ENCODE data around the gene RASGRF2. TPM values are rescaled to one million over a fixed set of nuclear protein-coding genes. Genes with fewer than 3 reads are reported as not detected.

The RASGRF2 gene
- total RNA-seq, 4 donors from 2014 or later: 3.8 to 9.1 (median 5.3) TPM

- no peaks in the 10 kb centered on the region for H3K27me3 ChIP-seq
- H3K36me3 ChIP-seq: no peaks in the 10 kb centered on the region
- H3K27ac ChIP-seq: no peak overlapping the region
- TF ChIP-seq EP300 (IDR thresholded peaks at IDR 0.05) (no peak), POLR2AphosphoS5 (IDR thresholded peaks at IDR 0.05) (no peak), POLR2A (IDR thresholded peaks at IDR 0.05) (no peak), CTCF (IDR thresholded peaks at IDR 0.05) (no peak)
- no peaks in the 10 kb centered on the region for H3K4me1 ChIP-seq
- H3K9me3 ChIP-seq: no peaks in the 10 kb centered on the region
- no peak overlapping the region for H3K4me3 ChIP-seq
- ATAC-seq: no peak
- WGBS, 2 donors (ENCODE audit: low coverage in 1 of 2): 64 to 71% methylated on average over 3 of the region's 3 CpGs
Measured at GRCh38 chr5:80926979-80927656, 33.0 kb upstream of the RASGRF2 start.

- WGBS, 2 donors (ENCODE audit: low coverage in 1 of 2): 56 to 60% methylated on average over 1 of the region's 2 CpGs
- no peak overlapping the region for H3K27ac ChIP-seq
- no peak for TF ChIP-seq POLR2AphosphoS5 (IDR thresholded peaks at IDR 0.05)
- TF ChIP-seq CTCF (IDR thresholded peaks at IDR 0.05): no peak
- TF ChIP-seq EP300 (IDR thresholded peaks at IDR 0.05): no peak
- TF ChIP-seq POLR2A (IDR thresholded peaks at IDR 0.05): no peak
- H3K9me3 ChIP-seq: no peaks in the 10 kb centered on the region
- H3K4me1 ChIP-seq: no peaks in the 10 kb centered on the region
- ATAC-seq: no peak
- H3K36me3 ChIP-seq: no peaks in the 10 kb centered on the region
- H3K27me3 ChIP-seq: no peaks in the 10 kb centered on the region
- no peak overlapping the region for H3K4me3 ChIP-seq
Measured at GRCh38 chr5:80928073-80928472, 32.1 kb upstream of the RASGRF2 start.

GRCh38 chr5:80930940-80931339 is 29.2 kb upstream of the RASGRF2 start:
- 71 to 85% methylated on average over 2 to 3 of the region's 3 CpGs for WGBS, 2 donors (ENCODE audit: low coverage in 1 of 2)
- TF ChIP-seq EP300 (IDR thresholded peaks at IDR 0.05) (no peak), CTCF (IDR thresholded peaks at IDR 0.05) (no peak), POLR2AphosphoS5 (IDR thresholded peaks at IDR 0.05) (no peak), POLR2A (IDR thresholded peaks at IDR 0.05) (no peak)
- no peak overlapping the region for H3K27ac ChIP-seq
- no peaks in the 10 kb centered on the region for H3K9me3 ChIP-seq
- H3K4me3 ChIP-seq: no peak overlapping the region
- H3K27me3 ChIP-seq: no peaks in the 10 kb centered on the region
- ATAC-seq: no peak
- H3K36me3 ChIP-seq: no peaks in the 10 kb centered on the region
- H3K4me1 ChIP-seq: no peaks in the 10 kb centered on the region

- WGBS, 2 donors (ENCODE audit: low coverage in 1 of 2): 56 to 60% methylated on average over 1 of the region's 1 CpG
- TF ChIP-seq EP300 (IDR thresholded peaks at IDR 0.05): no peak
- TF ChIP-seq CTCF (IDR thresholded peaks at IDR 0.05): no peak
- TF ChIP-seq POLR2A (IDR thresholded peaks at IDR 0.05): no peak
- no peak for TF ChIP-seq POLR2AphosphoS5 (IDR thresholded peaks at IDR 0.05)
- no peaks in the 10 kb centered on the region for H3K4me1 ChIP-seq
- no peak overlapping the region for H3K27ac ChIP-seq
- H3K27me3 ChIP-seq: no peaks in the 10 kb centered on the region
- ATAC-seq: no peak
- H3K9me3 ChIP-seq: no peaks in the 10 kb centered on the region
- no peaks in the 10 kb centered on the region for H3K36me3 ChIP-seq
- no peak overlapping the region for H3K4me3 ChIP-seq
Measured at GRCh38 chr5:80931411-80931810, 28.8 kb upstream of the RASGRF2 start.

GRCh38 chr5:80933036-80933435 is 27.1 kb upstream of the RASGRF2 start:
- no peak for ATAC-seq
- WGBS, 2 donors (ENCODE audit: low coverage in 1 of 2): 85 to 90% methylated on average over 1 to 2 of the region's 2 CpGs

More at GRCh38 chr5:80933036-80933435, 27.1 kb upstream of the RASGRF2 start:
- Histone ChIP-seq H3K9me3 (no peaks in the 10 kb centered on the region), H3K27me3 (no peaks in the 10 kb centered on the region), H3K4me1 (no peaks in the 10 kb centered on the region), H3K36me3 (no peaks in the 10 kb centered on the region), H3K27ac (no peak overlapping the region), H3K4me3 (no peak overlapping the region)
- TF ChIP-seq POLR2AphosphoS5 (IDR thresholded peaks at IDR 0.05) (no peak), POLR2A (IDR thresholded peaks at IDR 0.05) (no peak), CTCF (IDR thresholded peaks at IDR 0.05) (no peak), EP300 (IDR thresholded peaks at IDR 0.05) (no peak)
